Pericardium fibroblast (primary cell): Measurements from ENCODE around the gene MRAP2. TPM values are rescaled to one million over a fixed set of nuclear protein-coding genes. Genes with fewer than 3 reads are reported as not detected.

Experiments
- total RNA-seq: library from RNA; depleted of rRNA; stranded (reverse); fragments of >200 nt; gene quantifications from 2 replicates; pipeline ENCODE4 v1.2.3, GENCODE V29; 2015

MRAP2 gene
- not detected in 2 replicates for total RNA-seq

GRCh38 chr6:84033523-84034451 lies at the start of gene MRAP2:
Gene MRAP2 (plus strand): TSS chr6:84033772. CDS start chr6:84055319, 21,547 bp downstream.

Other genes starting within 250 kb of the MRAP2 start
- not detected in 2 replicates for gene RIPPLY2, start 180.4 kb upstream of the MRAP2 start, total RNA-seq
- gene CYB5R4, start 174.1 kb upstream of the MRAP2 start, total RNA-seq, result 0.94 and 13.2 TPM in 2 replicates
- 3.0 and 14.4 TPM in 2 replicates for gene CEP162, start 193.9 kb downstream of the MRAP2 start, total RNA-seq